ENCODE measurements around the gene RGS19. TPM values are rescaled to one million over a fixed set of nuclear protein-coding genes. Genes with fewer than 3 reads are reported as not detected.

Gene RGS19
- total and polyA plus RNA-seq, 8 donors = 6.3 to 63.9 (median 8.8) TPM

DNA sequence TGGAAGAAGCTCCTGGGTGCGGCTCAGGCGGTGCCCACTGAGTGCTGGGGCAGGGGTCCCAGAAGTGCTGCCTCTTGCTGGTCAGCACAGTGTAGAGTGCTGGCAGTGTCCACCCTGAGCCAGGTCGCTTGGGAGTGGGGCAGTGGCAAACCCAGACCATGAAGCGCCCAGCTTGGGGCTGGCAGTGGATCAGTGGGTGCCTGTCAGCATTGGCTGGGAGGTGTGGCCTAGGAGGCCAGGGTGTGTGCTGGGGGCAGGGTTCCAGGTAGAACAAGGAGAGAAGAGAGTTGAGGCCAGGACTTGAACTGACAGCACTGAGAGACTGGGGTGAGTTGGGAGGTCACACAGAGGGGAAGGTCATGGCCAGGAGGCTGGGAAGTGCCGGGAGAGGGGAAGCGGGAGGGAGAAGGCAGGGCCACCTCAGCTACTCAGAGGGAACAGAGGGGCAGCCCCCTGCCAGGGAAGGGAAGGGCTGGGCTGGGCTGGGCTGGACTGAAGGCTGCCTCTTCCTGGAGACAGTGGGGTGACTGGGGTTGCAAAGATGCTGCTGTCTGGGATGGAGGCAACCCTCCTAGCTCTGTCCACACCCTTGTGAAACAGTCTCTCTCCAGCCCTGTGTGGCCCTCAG is 12.2 kb downstream of the RGS19 start:
- Histone ChIP-seq H3K36me3 (peaks cover 0 to 8% of the 10 kb centered on the region in 2 donors), H3K9me3 (no peaks in the 10 kb centered on the region), H3K27ac (no peak overlapping the region), H3K27me3 (no peaks in the 10 kb centered on the region), H3K4me3 (no peak overlapping the region), H3K4me1 (peaks cover 15 to 41% of the 10 kb centered on the region in 2 donors)
- intact Hi-C loops (cut with DNase I) = no loop called here
- DNase-seq (no peak), ATAC-seq (no peak)
- TF ChIP-seq, protein P1, sequence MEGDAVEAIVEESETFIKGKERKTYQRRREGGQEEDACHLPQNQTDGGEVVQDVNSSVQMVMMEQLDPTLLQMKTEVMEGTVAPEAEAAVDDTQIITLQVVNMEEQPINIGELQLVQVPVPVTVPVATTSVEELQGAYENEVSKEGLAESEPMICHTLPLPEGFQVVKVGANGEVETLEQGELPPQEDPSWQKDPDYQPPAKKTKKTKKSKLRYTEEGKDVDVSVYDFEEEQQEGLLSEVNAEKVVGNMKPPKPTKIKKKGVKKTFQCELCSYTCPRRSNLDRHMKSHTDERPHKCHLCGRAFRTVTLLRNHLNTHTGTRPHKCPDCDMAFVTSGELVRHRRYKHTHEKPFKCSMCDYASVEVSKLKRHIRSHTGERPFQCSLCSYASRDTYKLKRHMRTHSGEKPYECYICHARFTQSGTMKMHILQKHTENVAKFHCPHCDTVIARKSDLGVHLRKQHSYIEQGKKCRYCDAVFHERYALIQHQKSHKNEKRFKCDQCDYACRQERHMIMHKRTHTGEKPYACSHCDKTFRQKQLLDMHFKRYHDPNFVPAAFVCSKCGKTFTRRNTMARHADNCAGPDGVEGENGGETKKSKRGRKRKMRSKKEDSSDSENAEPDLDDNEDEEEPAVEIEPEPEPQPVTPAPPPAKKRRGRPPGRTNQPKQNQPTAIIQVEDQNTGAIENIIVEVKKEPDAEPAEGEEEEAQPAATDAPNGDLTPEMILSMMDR (IDR thresholded peaks at IDR 0.05) = no peak

DNA sequence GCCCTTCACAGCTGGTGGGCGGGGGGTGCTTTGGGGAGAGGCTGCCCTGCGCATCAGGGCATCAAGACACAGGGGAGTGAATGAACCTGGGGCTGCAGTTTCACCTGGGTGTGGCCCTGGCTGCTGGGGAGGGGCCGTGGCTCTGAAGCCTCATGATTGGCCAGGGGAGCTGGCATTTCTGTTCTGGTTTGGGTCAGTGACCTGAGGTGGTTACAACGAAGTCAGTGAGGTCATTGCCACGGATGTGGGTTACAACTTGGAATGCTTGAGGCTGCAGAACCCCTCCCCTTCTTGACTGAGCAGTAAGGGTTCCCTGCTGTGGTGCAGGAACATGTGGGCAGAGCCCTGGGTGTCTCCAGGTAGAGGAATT is 13.4 kb downstream of the RGS19 start:
- intact Hi-C loops (cut with DNase I) = no loop called here
- H3K27ac ChIP-seq = no peak overlapping the region
- H3K27me3 ChIP-seq = no peaks in the 10 kb centered on the region
- TF ChIP-seq, protein P1 (IDR thresholded peaks at IDR 0.05) = no peak
- H3K9me3 ChIP-seq = no peaks in the 10 kb centered on the region
- peaks cover 16 to 41% of the 10 kb centered on the region in 2 donors for H3K4me1 ChIP-seq
- ATAC-seq (no peak), DNase-seq (no peak)
- H3K36me3 ChIP-seq = no peaks in the 10 kb centered on the region
- no peak overlapping the region for H3K4me3 ChIP-seq

DNA sequence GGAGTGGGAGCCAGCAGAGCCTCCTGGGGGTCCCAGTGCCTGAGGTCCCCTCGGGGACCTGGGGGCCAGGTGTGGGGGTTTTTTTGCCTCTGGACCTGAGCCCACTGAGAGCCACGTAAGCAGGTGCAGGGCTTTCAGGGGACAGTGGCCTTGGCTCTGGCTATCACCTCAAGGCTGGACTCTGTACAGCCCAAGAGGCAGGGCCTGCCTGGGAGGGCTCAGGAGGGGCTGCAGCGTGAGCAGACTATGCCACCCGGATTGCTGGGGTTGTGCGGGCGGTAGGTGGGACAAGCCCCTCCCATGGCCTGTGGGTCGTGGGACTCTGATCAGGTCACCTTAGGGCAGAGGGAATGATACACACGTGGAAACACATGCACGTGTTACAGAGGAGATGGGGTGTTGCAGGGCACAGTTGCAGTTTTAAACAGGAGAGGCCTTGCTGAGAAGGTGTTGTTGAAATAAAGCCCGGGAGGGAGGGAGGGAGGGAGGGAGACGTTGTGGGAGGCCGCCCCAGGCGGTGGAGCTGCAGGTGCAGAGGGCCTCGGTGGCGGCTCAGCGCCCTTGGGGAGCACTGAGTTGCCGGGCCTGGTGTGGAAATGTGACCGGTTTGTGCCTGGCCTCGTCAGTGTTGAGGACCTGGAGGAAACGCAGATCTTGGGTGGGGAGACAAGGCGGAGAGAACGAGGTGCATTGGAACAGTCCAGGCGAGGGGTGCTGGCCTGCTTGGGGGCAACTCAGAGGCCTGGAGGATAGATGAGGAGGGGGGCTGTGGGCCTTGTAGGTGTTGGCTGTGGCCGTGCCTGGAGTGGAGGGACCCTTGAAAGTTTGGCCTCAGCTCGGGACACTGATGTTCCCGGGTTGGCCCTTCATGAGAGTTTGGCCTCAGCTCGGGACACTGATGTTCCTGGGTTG is 14.0 kb downstream of the RGS19 start:
- ATAC-seq (no peak), DNase-seq (no peak)
- no peaks in the 10 kb centered on the region for H3K27me3 ChIP-seq
- TF ChIP-seq, protein P1 (IDR thresholded peaks at IDR 0.05) = no peak
- intact Hi-C loops (cut with DNase I) = no loop called here
- H3K27ac ChIP-seq = no peak overlapping the region
- H3K36me3 ChIP-seq = no peaks in the 10 kb centered on the region
- peaks cover 16 to 41% of the 10 kb centered on the region in 2 donors for H3K4me1 ChIP-seq
- H3K9me3 ChIP-seq = no peaks in the 10 kb centered on the region
- no peak overlapping the region for H3K4me3 ChIP-seq

DNA sequence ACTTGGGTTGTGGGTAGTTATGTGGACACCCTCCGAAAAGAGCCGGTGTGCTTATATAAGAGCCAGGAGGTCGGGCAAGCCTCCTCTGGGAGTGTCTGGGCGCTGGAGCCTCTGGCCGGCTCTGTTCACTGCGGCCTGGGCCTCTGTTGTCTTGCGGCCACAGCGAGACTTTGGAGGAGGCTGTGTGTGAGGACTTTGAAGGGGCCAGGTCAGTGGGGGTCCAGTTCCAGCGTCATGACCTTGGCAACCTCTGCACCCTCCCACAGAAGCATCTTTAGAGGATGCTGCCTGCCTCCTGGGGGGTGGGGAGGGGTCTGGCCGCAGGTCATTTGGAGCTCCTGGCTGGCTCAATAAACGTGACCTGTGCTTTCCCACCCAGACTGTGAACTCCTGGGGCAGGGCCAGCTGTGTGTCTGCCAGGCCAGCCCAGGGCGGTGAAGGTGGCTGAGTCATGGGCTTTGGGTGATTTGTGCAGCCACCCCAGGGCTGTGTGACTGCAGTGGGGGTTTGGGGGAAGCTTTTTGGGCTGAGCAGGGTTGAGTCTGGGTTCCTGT is 15.1 kb downstream of the RGS19 start:
- ATAC-seq = no peak
- Histone ChIP-seq H3K27me3 (no peaks in the 10 kb centered on the region), H3K27ac (no peak overlapping the region), H3K4me1 (peaks cover 16 to 41% of the 10 kb centered on the region in 2 donors), H3K9me3 (no peaks in the 10 kb centered on the region), H3K36me3 (no peaks in the 10 kb centered on the region), H3K4me3 (peak overlapping the region in 1 of 2 donors; percentile 91)
- no peak for DNase-seq
- intact Hi-C loops (cut with DNase I) = no loop called here
- TF ChIP-seq, protein P1 (IDR thresholded peaks at IDR 0.05) = no peak

Data from left lung (tissue), 10 donors.